Transverse colon (tissue), 4 donors: Measurements from ENCODE around the gene FGD4.

ENCODE experiments used
- EP300 ChIP-seq: sonication (generic); formaldehyde crosslinking; IDR thresholded peaks from one replicate; pipeline ENCODE4 v1.6.1; 2017; ENCODE audit warnings: antibody characterized with exemption, low read depth
- POLR2AphosphoS5 ChIP-seq, 3 donors: sonication (generic); formaldehyde crosslinking; IDR thresholded peaks; one replicate each; pipeline ENCODE4 v1.6.1; 2016; ENCODE audit warnings: antibody characterized with exemption in 3 of 3
- TF ChIP-seq, protein P1 (sequence below), 5 experiments: fragments of 200-600 bp in 3 of 5; fragments of 450-650 bp in 2 of 5; sonication (generic) in 3 of 5; IDR thresholded peaks; 1 replicate in 2 of 5; 2 replicates in 3 of 5; pipeline ENCODE4 v1.5.1; 2016 to 2017; ENCODE audit warnings: antibody characterized with exemption in 5 of 5, inconsistent platforms in 3 of 5, mild to moderate bottlenecking in 2 of 5, moderate library complexity in 1 of 5

GRCh38 chr12:32574585-32574984, 175.2 kb downstream of the FGD4 start:
- TF ChIP-seq, protein P1, sequence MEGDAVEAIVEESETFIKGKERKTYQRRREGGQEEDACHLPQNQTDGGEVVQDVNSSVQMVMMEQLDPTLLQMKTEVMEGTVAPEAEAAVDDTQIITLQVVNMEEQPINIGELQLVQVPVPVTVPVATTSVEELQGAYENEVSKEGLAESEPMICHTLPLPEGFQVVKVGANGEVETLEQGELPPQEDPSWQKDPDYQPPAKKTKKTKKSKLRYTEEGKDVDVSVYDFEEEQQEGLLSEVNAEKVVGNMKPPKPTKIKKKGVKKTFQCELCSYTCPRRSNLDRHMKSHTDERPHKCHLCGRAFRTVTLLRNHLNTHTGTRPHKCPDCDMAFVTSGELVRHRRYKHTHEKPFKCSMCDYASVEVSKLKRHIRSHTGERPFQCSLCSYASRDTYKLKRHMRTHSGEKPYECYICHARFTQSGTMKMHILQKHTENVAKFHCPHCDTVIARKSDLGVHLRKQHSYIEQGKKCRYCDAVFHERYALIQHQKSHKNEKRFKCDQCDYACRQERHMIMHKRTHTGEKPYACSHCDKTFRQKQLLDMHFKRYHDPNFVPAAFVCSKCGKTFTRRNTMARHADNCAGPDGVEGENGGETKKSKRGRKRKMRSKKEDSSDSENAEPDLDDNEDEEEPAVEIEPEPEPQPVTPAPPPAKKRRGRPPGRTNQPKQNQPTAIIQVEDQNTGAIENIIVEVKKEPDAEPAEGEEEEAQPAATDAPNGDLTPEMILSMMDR (IDR thresholded peaks at IDR 0.05) = no peak
- TF ChIP-seq EP300 (no peak), POLR2AphosphoS5 (IDR thresholded peaks at IDR 0.05) (no peak)
